HG03457 (cell line): ENCODE data around the gene ATP10D.

Experiments
- ATAC-seq: cut with Tn5 transposase; IDR thresholded peaks from one replicate; pipeline ENCODE4 v1.9.1; 2021; ENCODE audit warnings: moderate number of reproducible peaks; ENCODE audit not compliant: unreplicated experiment

ATP10D gene

GRCh38 chr4:47485047-47485692 is at the start of gene ATP10D:
Gene ATP10D, plus strand, starts transcription at chr4:47485275. Its CDS starts 27,266 bp downstream, at chr4:47512541.
- ATAC-seq: peak; percentile 94

- ATAC-seq: peak; percentile 88
These were observed 42.1 kb upstream of the ATP10D start for GRCh38 chr4:47442980-47443379.

- ATAC-seq: no peak
These were observed 41.0 kb upstream of the ATP10D start for GRCh38 chr4:47444031-47444430.

GRCh38 chr4:47451657-47452056 is 33.4 kb upstream of the ATP10D start:
- no peak for ATAC-seq

- peak; percentile 8 for ATAC-seq
These were observed 22.3 kb upstream of the ATP10D start for GRCh38 chr4:47462799-47463234.

- peak; percentile 84 for ATAC-seq
These were observed 21.7 kb upstream of the ATP10D start, which contains the start of gene COMMD8 for GRCh38 chr4:47463235-47463956. Gene COMMD8, minus strand, starts transcription at chr4:47463702. Its CDS starts 51 bp downstream, at chr4:47463651.

- ATAC-seq: peak; percentile 41
These were observed 20.1 kb upstream of the ATP10D start for GRCh38 chr4:47465004-47465403.

GRCh38 chr4:47466056-47466785 is 18.9 kb upstream of the ATP10D start:
- no peak for ATAC-seq

- no peak for ATAC-seq
These were observed 16.2 kb upstream of the ATP10D start for GRCh38 chr4:47468706-47469365.

- no peak for ATAC-seq
These were observed 15.1 kb upstream of the ATP10D start for GRCh38 chr4:47469951-47470350.

GRCh38 chr4:47471064-47471463 is 14.0 kb upstream of the ATP10D start:
- ATAC-seq: no peak

- no peak for ATAC-seq
These were observed 13.5 kb upstream of the ATP10D start for GRCh38 chr4:47471591-47471990.

- no peak for ATAC-seq
These were observed 11.8 kb upstream of the ATP10D start for GRCh38 chr4:47473141-47473750.

GRCh38 chr4:47474799-47475198 is 10.3 kb upstream of the ATP10D start:
- no peak for ATAC-seq

- ATAC-seq: no peak
These were observed 9.7 kb upstream of the ATP10D start for GRCh38 chr4:47475411-47475810.

- no peak for ATAC-seq
These were observed 6.3 kb upstream of the ATP10D start for GRCh38 chr4:47478804-47479203.

GRCh38 chr4:47482326-47482725 is 2.7 kb upstream of the ATP10D start:
- no peak for ATAC-seq

- ATAC-seq: no peak
These were observed 1.3 kb upstream of the ATP10D start for GRCh38 chr4:47483745-47484144.

- no peak for ATAC-seq
These were observed 907 bp upstream of the ATP10D start for GRCh38 chr4:47484168-47484567.

GRCh38 chr4:47485768-47486167 is 693 bp downstream of the ATP10D start:
- ATAC-seq: no peak

- ATAC-seq: no peak
These were observed 1.2 kb downstream of the ATP10D start for GRCh38 chr4:47486231-47486673.
